Progenitor cell of endocrine pancreas (in vitro differentiated cells): ENCODE data around the gene GRPEL2. TPM values are rescaled to one million over a fixed set of nuclear protein-coding genes. Genes with fewer than 3 reads are reported as not detected.

Experiments used
- DNase-seq: peaks from one replicate; pipeline ENCODE4 v3.0.0; 2021; ENCODE audit warnings: low spot score; ENCODE audit not compliant: unreplicated experiment
- H3K27ac Mint-ChIP-seq: 2 replicates; pipeline ENCODE4 v1.8.0; 2021; ENCODE audit warnings: mild to moderate bottlenecking, moderate library complexity, mixed read lengths
- H3K27me3 Mint-ChIP-seq: 2 replicates; pipeline ENCODE4 v1.8.0; 2021; ENCODE audit warnings: mixed read lengths
- H3K36me3 Mint-ChIP-seq: 2 replicates; pipeline ENCODE4 v1.8.0; 2022; ENCODE audit warnings: mixed read lengths; ENCODE audit not compliant: insufficient read depth
- H3K4me1 Mint-ChIP-seq: 2 replicates; pipeline ENCODE4 v1.8.0; 2021; ENCODE audit warnings: low read depth, mixed read lengths
- H3K4me3 Mint-ChIP-seq: 2 replicates; pipeline ENCODE4 v1.8.0; 2021; ENCODE audit warnings: low read depth, mild to moderate bottlenecking, moderate library complexity, mixed read lengths
- H3K9me3 Mint-ChIP-seq: 2 replicates; pipeline ENCODE4 v1.8.0; 2021; ENCODE audit warnings: low read depth, mixed read lengths
- CTCF ChIP-seq: fragments of 200-600 bp; sonication (generic); IDR thresholded peaks from one replicate; pipeline ENCODE4 v1.5.0; 2021; ENCODE audit warnings: antibody characterized with exemption, mild to moderate bottlenecking; ENCODE audit not compliant: unreplicated experiment
- total RNA-seq: library from RNA; stranded (reverse); gene quantifications from 2 replicates; pipeline ENCODE4 v1.2.1, GENCODE V29; 2021

Gene GRPEL2
- total RNA-seq, 1 donor from 2014 or later = 17.6 TPM

GRCh38 chr5:149366169-149366729 is 20.9 kb downstream of the GRPEL2 start:
- H3K27me3 Mint-ChIP-seq = no peaks in the 10 kb centered on the region
- H3K4me1 Mint-ChIP-seq = peaks cover 2% of the 10 kb centered on the region
- no peaks in the 10 kb centered on the region for H3K9me3 Mint-ChIP-seq
- DNase-seq = no peak
- no peaks in the 10 kb centered on the region for H3K36me3 Mint-ChIP-seq
- no peak for TF ChIP-seq CTCF
- H3K27ac Mint-ChIP-seq = peak overlapping the region; percentile 65
- no peak overlapping the region for H3K4me3 Mint-ChIP-seq

GRCh38 chr5:149367249-149367971 is 22.1 kb downstream of the GRPEL2 start:
- Mint-ChIP-seq H3K4me3 (no peak overlapping the region), H3K36me3 (no peaks in the 10 kb centered on the region), H3K9me3 (no peaks in the 10 kb centered on the region), H3K27ac (no peak overlapping the region), H3K4me1 (peaks cover 2% of the 10 kb centered on the region), H3K27me3 (no peaks in the 10 kb centered on the region)
- peak; percentile 87 for TF ChIP-seq CTCF
- DNase-seq = peak; percentile 56

GRCh38 chr5:149367972-149368645 is 22.8 kb downstream of the GRPEL2 start:
- TF ChIP-seq CTCF = no peak
- Mint-ChIP-seq H3K27ac (no peak overlapping the region), H3K4me3 (no peak overlapping the region), H3K27me3 (no peaks in the 10 kb centered on the region), H3K36me3 (no peaks in the 10 kb centered on the region), H3K9me3 (no peaks in the 10 kb centered on the region), H3K4me1 (peaks cover 2% of the 10 kb centered on the region)
- no peak for DNase-seq

- DNase-seq = no peak
- TF ChIP-seq CTCF = no peak
- no peak overlapping the region for H3K4me3 Mint-ChIP-seq
- peaks cover 2% of the 10 kb centered on the region for H3K4me1 Mint-ChIP-seq
- H3K36me3 Mint-ChIP-seq = no peaks in the 10 kb centered on the region
- no peaks in the 10 kb centered on the region for H3K27me3 Mint-ChIP-seq
- H3K27ac Mint-ChIP-seq = no peak overlapping the region
- no peaks in the 10 kb centered on the region for H3K9me3 Mint-ChIP-seq
Observed at GRCh38 chr5:149370878-149371277, 25.6 kb downstream of the GRPEL2 start.

GRCh38 chr5:149371296-149371962 is 26.1 kb downstream of the GRPEL2 start:
- H3K27me3 Mint-ChIP-seq = no peaks in the 10 kb centered on the region
- no peaks in the 10 kb centered on the region for H3K9me3 Mint-ChIP-seq
- H3K4me1 Mint-ChIP-seq = peaks cover 2% of the 10 kb centered on the region
- TF ChIP-seq CTCF = peak; percentile 75
- peak; percentile 30 for DNase-seq
- no peaks in the 10 kb centered on the region for H3K36me3 Mint-ChIP-seq
- H3K4me3 Mint-ChIP-seq = no peak overlapping the region
- H3K27ac Mint-ChIP-seq = no peak overlapping the region
